Measurements from ENCODE around the gene TRA2B. TPM values are rescaled to one million over a fixed set of nuclear protein-coding genes. Genes with fewer than 3 reads are reported as not detected.
A peak's percentile ranks its signal among the peaks of the same experiment; 100 is the strongest.

TRA2B gene
- 328 and 331 TPM in 2 replicates for total RNA-seq (2014; rRNA removed; shearing (Covaris generic); ENCODE audit: low replicate concordance)

DNA sequence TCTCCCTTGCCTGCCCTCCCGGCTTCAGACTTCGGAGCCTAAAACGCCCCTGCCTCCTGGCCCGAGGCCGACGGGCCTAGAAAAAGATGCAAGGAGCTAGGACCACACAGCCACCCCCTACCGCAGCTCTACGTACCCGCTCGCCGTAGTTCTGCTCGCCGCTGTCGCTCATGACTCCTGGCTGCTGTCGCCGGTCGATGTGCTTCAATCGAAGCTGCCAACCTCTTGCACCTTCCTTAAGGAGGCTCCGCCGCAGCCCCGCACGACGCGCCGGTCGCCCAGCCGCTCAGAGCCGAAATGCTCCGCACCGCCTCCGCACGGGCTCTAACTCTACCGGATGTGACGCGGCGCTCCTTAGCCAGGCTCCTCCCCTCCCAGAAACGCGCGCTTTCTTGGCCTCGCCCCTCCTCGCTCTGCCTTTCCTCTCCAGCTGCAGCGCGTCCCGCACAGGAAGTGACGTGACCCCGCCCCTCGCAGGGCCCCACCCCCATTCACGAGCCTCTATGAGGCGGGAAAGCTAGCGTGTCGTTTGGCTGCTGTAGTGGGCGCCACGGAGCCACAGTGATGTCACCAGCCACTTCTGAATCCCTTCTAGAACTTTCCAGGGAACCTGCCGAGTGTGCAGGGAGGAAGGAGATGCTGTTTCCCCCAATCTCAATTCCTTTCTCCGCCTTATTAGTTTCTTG, at the start of gene TRA2B:
TRA2B (minus strand) TSS at position 326 of the 686 bp plus-strand sequence; CDS start at position 172, 154 bp downstream.
- DNase-seq = peak; percentile 100
- Histone ChIP-seq H3K27me3 (ENCODE audit: low read length) (no peaks in the 10 kb centered on the region), H2AFZ (ENCODE audit: low read length) (peak within 1 kb of the TSS; percentile 70), H4K20me1 (ENCODE audit: insufficient read depth, low read depth, low read length) (peaks cover 43% of the 10 kb centered on the region), H3K36me3 (ENCODE audit: insufficient read depth, low read length) (peaks cover 41% of the 10 kb centered on the region), H3K9me3 (ENCODE audit: low read length) (no peaks in the 10 kb centered on the region), H3K9ac (ENCODE audit: low read length) (peak within 1 kb of the TSS; percentile 99), H3K4me3 (ENCODE audit: low read length) (peak within 1 kb of the TSS; percentile 80), H3K79me2 (ENCODE audit: low read length) (peaks cover 50% of the 10 kb centered on the region), H3K27ac (ENCODE audit: low read length) (peak within 1 kb of the TSS; percentile 94), H3K9me2 (replicated peaks; ENCODE audit: insufficient read depth, low read length) (no peaks in the 10 kb centered on the region), H3K4me2 (ENCODE audit: low read depth, low read length, poor library complexity, severe bottlenecking) (peak within 1 kb of the TSS; percentile 94), H3K4me1 (ENCODE audit: low read length) (peaks cover 40% of the 10 kb centered on the region)

DNA sequence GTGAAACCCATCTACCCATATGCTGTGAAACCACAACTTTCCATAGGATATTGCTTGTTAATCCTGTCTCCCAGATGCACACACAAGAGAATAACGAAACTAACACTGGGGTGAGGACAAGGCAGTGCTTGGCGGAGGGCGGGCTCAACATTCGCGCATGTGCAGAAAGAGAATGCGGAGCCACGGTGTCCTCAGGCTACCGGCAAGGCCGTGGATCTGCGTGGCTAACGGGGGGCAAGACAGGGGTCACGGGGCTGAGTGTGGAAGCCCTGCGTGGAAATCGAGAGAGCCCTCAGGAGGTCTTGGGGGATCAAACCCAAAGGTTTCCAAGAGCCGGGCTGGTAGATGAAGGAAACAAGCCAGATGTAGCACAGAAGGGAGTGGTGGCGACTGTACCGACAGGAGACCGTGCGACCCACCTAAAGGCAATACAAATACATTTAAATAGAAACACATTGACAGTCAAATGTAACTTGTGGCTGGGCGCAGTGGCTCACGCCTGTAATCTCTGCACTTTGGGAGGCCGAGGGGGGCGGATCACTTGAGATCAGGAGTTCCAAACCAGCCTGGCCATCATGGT, 48.5 kb upstream of the TRA2B start:
- Histone ChIP-seq H3K27me3 (ENCODE audit: low read length) (no peaks in the 10 kb centered on the region), H3K9me3 (ENCODE audit: low read length) (no peaks in the 10 kb centered on the region), H3K4me2 (ENCODE audit: low read depth, low read length, poor library complexity, severe bottlenecking) (no peak overlapping the region), H3K4me3 (ENCODE audit: low read length) (no peak overlapping the region), H3K4me1 (ENCODE audit: low read length) (peaks cover 27% of the 10 kb centered on the region), H3K9me2 (replicated peaks; ENCODE audit: insufficient read depth, low read length) (no peaks in the 10 kb centered on the region), H3K9ac (ENCODE audit: low read length) (no peak overlapping the region), H2AFZ (ENCODE audit: low read length) (no peak overlapping the region), H3K27ac (ENCODE audit: low read length) (no peak overlapping the region), H3K36me3 (ENCODE audit: insufficient read depth, low read length) (no peaks in the 10 kb centered on the region), H3K79me2 (ENCODE audit: low read length) (no peaks in the 10 kb centered on the region), H4K20me1 (ENCODE audit: insufficient read depth, low read depth, low read length) (peaks cover 4% of the 10 kb centered on the region; the same call in 1 of the 2 replicates)
- no peak for DNase-seq

DNA sequence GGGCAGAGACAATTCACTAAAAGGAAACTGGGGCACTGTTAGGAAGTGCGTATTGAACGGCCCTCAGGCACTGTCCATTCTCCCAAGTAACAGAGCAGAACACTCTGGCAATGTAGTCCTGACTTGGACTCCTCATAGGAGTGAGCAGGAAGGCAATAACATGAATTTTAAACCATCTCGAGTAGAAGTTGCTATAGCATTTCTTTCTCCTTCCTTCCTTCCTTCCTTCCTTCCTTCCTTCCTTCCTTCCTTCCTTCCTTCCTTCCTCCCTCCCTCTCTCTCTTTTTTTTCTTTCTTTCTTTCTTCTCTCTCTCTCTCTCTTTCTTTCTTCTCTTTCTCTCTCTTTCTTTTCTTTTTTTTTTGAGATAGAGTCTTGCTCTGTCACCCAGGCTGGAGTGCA, 46.4 kb upstream of the TRA2B start:
- no peak overlapping the region for H2AFZ ChIP-seq (ENCODE audit: low read length)
- H3K27me3 ChIP-seq (ENCODE audit: low read length) = no peaks in the 10 kb centered on the region
- no peak overlapping the region for H3K4me2 ChIP-seq (ENCODE audit: low read depth, low read length, poor library complexity, severe bottlenecking)
- no peaks in the 10 kb centered on the region for H3K9me3 ChIP-seq (ENCODE audit: low read length)
- H3K79me2 ChIP-seq (ENCODE audit: low read length) = no peaks in the 10 kb centered on the region
- no peak for DNase-seq
- H4K20me1 ChIP-seq (ENCODE audit: insufficient read depth, low read depth, low read length) = peaks cover 4% of the 10 kb centered on the region; the same call in 1 of the 2 replicates
- no peak overlapping the region for H3K27ac ChIP-seq (ENCODE audit: low read length)
- peaks cover 17% of the 10 kb centered on the region for H3K4me1 ChIP-seq (ENCODE audit: low read length)
- no peak overlapping the region for H3K9ac ChIP-seq (ENCODE audit: low read length)
- no peak overlapping the region for H3K4me3 ChIP-seq (ENCODE audit: low read length)
- no peaks in the 10 kb centered on the region for H3K9me2 ChIP-seq (replicated peaks; ENCODE audit: insufficient read depth, low read length)
- H3K36me3 ChIP-seq (ENCODE audit: insufficient read depth, low read length) = no peaks in the 10 kb centered on the region

DNA sequence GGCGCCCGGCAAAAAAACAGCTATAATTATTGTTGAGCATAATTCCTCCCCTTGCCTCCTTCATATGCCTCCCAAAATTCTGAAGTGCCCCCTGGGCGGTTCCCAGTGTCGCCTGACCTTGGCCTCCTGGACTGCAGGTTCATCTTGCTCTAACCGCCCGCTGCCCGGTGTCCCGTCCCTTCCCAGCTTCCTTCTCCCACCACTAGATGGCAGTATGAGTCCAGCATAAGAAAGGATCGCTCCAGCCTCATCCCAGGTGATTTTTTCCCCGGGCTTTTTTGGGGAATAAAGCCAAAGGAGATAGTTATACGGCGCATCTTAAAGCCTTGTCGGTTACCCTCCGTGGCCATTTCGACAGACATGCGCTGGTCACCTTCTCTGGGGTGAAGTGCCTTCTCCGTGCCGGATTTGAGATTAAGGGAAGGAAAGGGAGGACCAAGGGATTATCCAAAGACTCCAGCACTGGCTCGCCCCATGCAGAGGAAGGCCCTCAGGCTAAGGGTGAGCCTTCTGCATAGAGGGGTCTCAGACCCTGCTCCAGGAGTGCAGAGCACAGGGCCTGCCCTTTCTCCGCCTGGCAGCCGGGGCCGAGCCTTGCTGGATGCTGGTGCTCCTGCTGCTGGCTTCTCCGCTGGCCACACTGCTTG, 45.8 kb upstream of the TRA2B start:
- H3K4me1 ChIP-seq (ENCODE audit: low read length) = peaks cover 11% of the 10 kb centered on the region
- H4K20me1 ChIP-seq (ENCODE audit: insufficient read depth, low read depth, low read length) = peaks cover 4% of the 10 kb centered on the region; the same call in 1 of the 2 replicates
- no peak overlapping the region for H3K4me2 ChIP-seq (ENCODE audit: low read depth, low read length, poor library complexity, severe bottlenecking)
- no peaks in the 10 kb centered on the region for H3K79me2 ChIP-seq (ENCODE audit: low read length)
- no peaks in the 10 kb centered on the region for H3K9me3 ChIP-seq (ENCODE audit: low read length)
- H3K9ac ChIP-seq (ENCODE audit: low read length) = no peak overlapping the region
- no peaks in the 10 kb centered on the region for H3K9me2 ChIP-seq (replicated peaks; ENCODE audit: insufficient read depth, low read length)
- peak; percentile 88 for DNase-seq
- H3K27me3 ChIP-seq (ENCODE audit: low read length) = no peaks in the 10 kb centered on the region
- no peaks in the 10 kb centered on the region for H3K36me3 ChIP-seq (ENCODE audit: insufficient read depth, low read length)
- no peak overlapping the region for H2AFZ ChIP-seq (ENCODE audit: low read length)
- H3K27ac ChIP-seq (ENCODE audit: low read length) = no peak overlapping the region
- H3K4me3 ChIP-seq (ENCODE audit: low read length) = no peak overlapping the region

DNA sequence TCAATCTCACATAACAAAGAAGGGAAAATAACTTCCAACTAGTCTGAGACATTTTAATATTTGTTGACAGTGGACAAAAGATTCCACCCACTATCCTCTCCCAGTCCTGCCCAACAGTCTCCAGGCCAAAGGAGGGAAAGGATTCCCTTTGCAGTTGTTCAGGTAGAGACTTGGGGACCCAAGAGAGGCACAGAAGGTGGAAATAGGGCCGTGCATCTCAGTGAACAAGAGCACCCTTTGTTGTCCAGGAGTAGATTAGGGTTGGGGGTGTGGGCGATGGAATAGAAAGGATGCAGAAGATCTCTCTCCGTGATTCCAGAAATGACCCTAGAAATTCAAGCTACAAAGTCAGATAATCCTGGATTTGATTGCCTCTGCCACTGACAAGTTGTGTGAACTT, 44.8 kb upstream of the TRA2B start:
- H3K9ac ChIP-seq (ENCODE audit: low read length) = no peak overlapping the region
- no peak overlapping the region for H3K4me2 ChIP-seq (ENCODE audit: low read depth, low read length, poor library complexity, severe bottlenecking)
- H3K27me3 ChIP-seq (ENCODE audit: low read length) = no peaks in the 10 kb centered on the region
- DNase-seq = no peak
- peaks cover under 1% of the 10 kb centered on the region for H3K4me1 ChIP-seq (ENCODE audit: low read length)
- H3K9me2 ChIP-seq (replicated peaks; ENCODE audit: insufficient read depth, low read length) = no peaks in the 10 kb centered on the region
- no peak overlapping the region for H3K27ac ChIP-seq (ENCODE audit: low read length)
- no peak overlapping the region for H3K4me3 ChIP-seq (ENCODE audit: low read length)
- H4K20me1 ChIP-seq (ENCODE audit: insufficient read depth, low read depth, low read length) = peaks cover 4% of the 10 kb centered on the region; the same call in 1 of the 2 replicates
- no peaks in the 10 kb centered on the region for H3K9me3 ChIP-seq (ENCODE audit: low read length)
- H3K36me3 ChIP-seq (ENCODE audit: insufficient read depth, low read length) = no peaks in the 10 kb centered on the region
- no peaks in the 10 kb centered on the region for H3K79me2 ChIP-seq (ENCODE audit: low read length)
- no peak overlapping the region for H2AFZ ChIP-seq (ENCODE audit: low read length)

DNA sequence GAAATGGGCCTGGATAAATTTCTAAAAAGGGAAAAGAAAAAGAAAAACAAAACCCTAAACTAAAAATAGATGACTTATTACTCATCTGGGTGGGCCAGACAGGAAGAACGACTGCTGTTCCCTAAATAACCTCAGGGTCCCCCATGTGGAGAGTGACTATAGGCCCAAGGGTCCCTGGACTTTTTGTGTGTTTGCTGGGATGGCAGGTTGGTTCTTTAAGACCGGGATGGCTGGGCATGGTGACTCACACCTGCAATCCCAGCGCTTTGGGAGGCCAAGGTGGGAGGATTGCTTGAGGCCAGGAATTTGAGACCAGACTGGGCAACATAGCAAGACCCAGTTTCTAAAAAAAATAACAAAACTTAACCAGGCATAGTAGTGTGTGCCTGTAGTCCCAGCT, 43.8 kb upstream of the TRA2B start:
- no peaks in the 10 kb centered on the region for H3K9me2 ChIP-seq (replicated peaks; ENCODE audit: insufficient read depth, low read length)
- H3K4me2 ChIP-seq (ENCODE audit: low read depth, low read length, poor library complexity, severe bottlenecking) = no peak overlapping the region
- H3K79me2 ChIP-seq (ENCODE audit: low read length) = no peaks in the 10 kb centered on the region
- H3K9ac ChIP-seq (ENCODE audit: low read length) = no peak overlapping the region
- H2AFZ ChIP-seq (ENCODE audit: low read length) = no peak overlapping the region
- peaks cover 4% of the 10 kb centered on the region; the same call in 1 of the 2 replicates for H4K20me1 ChIP-seq (ENCODE audit: insufficient read depth, low read depth, low read length)
- H3K9me3 ChIP-seq (ENCODE audit: low read length) = no peaks in the 10 kb centered on the region
- H3K4me3 ChIP-seq (ENCODE audit: low read length) = no peak overlapping the region
- no peaks in the 10 kb centered on the region for H3K4me1 ChIP-seq (ENCODE audit: low read length)
- no peaks in the 10 kb centered on the region for H3K36me3 ChIP-seq (ENCODE audit: insufficient read depth, low read length)
- H3K27ac ChIP-seq (ENCODE audit: low read length) = no peak overlapping the region
- H3K27me3 ChIP-seq (ENCODE audit: low read length) = no peaks in the 10 kb centered on the region
- DNase-seq = no peak

DNA sequence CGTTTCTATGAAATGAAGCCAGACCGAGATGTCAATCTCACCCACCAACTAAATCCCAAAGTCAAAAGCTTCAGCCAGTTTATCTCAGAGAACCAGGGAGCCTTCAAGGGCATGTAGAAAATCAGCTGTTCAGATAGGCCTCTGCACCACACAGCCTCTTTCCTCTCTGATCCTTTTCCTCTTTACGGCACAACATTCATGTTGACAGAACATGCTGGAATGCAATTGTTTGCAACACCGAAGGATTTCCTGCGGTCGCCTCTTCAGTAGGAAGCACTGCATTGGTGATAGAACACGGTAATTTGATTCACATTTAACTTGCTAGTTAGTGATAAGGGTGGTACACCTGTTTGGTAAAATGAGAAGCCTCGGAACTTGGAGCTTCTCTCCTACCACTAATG, 41.9 kb upstream of the TRA2B start:
- no peak overlapping the region for H3K27ac ChIP-seq (ENCODE audit: low read length)
- no peaks in the 10 kb centered on the region for H3K9me2 ChIP-seq (replicated peaks; ENCODE audit: insufficient read depth, low read length)
- no peaks in the 10 kb centered on the region for H3K4me1 ChIP-seq (ENCODE audit: low read length)
- H3K9me3 ChIP-seq (ENCODE audit: low read length) = no peaks in the 10 kb centered on the region
- no peak overlapping the region for H2AFZ ChIP-seq (ENCODE audit: low read length)
- H3K4me2 ChIP-seq (ENCODE audit: low read depth, low read length, poor library complexity, severe bottlenecking) = no peak overlapping the region
- H3K27me3 ChIP-seq (ENCODE audit: low read length) = no peaks in the 10 kb centered on the region
- no peaks in the 10 kb centered on the region for H3K36me3 ChIP-seq (ENCODE audit: insufficient read depth, low read length)
- peaks cover 4% of the 10 kb centered on the region; the same call in 1 of the 2 replicates for H4K20me1 ChIP-seq (ENCODE audit: insufficient read depth, low read depth, low read length)
- H3K9ac ChIP-seq (ENCODE audit: low read length) = no peak overlapping the region
- no peak overlapping the region for H3K4me3 ChIP-seq (ENCODE audit: low read length)
- H3K79me2 ChIP-seq (ENCODE audit: low read length) = no peaks in the 10 kb centered on the region
- no peak for DNase-seq

DNA sequence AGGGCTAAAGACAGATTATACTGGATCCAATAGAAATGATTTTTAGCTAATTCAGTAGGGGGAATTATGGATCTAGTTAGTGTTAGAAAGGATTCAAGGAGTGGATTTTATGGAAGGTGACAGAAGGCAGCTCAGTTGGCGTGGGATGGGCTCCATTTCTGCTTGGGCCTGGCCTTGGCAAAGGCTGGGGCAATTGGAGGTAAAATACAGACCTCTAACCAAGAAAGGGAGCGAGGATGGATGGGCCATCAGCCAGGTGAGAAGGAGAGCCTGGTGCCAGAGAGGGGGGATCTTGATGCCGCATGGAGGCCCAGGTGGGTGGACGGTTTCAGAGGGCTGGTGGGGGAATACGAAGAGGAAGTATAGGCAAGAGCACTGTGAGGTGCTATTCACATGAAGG, 40.7 kb upstream of the TRA2B start:
- H2AFZ ChIP-seq (ENCODE audit: low read length) = no peak overlapping the region
- H3K4me2 ChIP-seq (ENCODE audit: low read depth, low read length, poor library complexity, severe bottlenecking) = no peak overlapping the region
- H3K9me2 ChIP-seq (replicated peaks; ENCODE audit: insufficient read depth, low read length) = no peaks in the 10 kb centered on the region
- H3K4me3 ChIP-seq (ENCODE audit: low read length) = no peak overlapping the region
- H3K9ac ChIP-seq (ENCODE audit: low read length) = no peak overlapping the region
- no peaks in the 10 kb centered on the region for H3K79me2 ChIP-seq (ENCODE audit: low read length)
- no peaks in the 10 kb centered on the region for H4K20me1 ChIP-seq (ENCODE audit: insufficient read depth, low read depth, low read length)
- no peaks in the 10 kb centered on the region for H3K36me3 ChIP-seq (ENCODE audit: insufficient read depth, low read length)
- no peaks in the 10 kb centered on the region for H3K9me3 ChIP-seq (ENCODE audit: low read length)
- no peaks in the 10 kb centered on the region for H3K4me1 ChIP-seq (ENCODE audit: low read length)
- no peaks in the 10 kb centered on the region for H3K27me3 ChIP-seq (ENCODE audit: low read length)
- no peak overlapping the region for H3K27ac ChIP-seq (ENCODE audit: low read length)
- no peak for DNase-seq

Measured in Karpas-422 (cell line).